Choroid plexus epithelial cell (primary cell): ENCODE results near the gene DYNC1I1.

Source experiments
- DNase-seq: peaks from one replicate; pipeline ENCODE4 v3.0.0-alpha.2; 2010; ENCODE audit warnings: low read depth
- H3K4me3 ChIP-seq: 2 replicates; pipeline ENCODE4 v1.5.1; 2011; ENCODE audit warnings: low read depth, mild to moderate bottlenecking, control low read depth, low read length, moderate library complexity
- TF ChIP-seq, protein P1 (sequence below): conservative IDR thresholded peaks from 2 replicates; pipeline ENCODE4 v1.5.1; 2011; ENCODE audit warnings: low read depth, mild to moderate bottlenecking, control low read depth, inconsistent platforms, low read length, moderate library complexity

Gene DYNC1I1

DNA sequence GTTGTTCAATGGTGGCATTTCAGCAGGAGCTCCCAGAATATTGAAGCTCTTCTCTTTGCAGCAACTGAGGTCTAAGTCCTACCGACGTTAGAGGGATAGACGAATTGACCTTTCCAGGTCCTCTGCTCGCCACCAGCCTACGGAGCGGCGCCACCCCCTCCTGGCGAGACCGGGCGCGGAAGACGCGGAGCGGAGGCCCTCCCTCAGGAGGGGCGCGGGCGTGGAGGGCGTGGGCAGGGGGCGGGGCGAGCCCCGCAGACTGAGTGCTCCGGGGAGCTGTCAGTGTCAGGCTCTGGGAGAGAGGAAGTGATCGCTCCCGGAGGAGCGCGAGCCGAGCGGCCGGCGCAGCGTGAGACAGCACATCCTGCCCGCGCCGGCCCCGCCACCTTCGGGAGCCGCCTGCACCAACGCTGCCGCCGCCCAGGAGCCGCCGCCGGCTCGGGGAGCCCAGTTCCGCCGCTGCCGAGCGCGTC, at the start of gene DYNC1I1:
Gene DYNC1I1, plus strand, starts transcription at position 257 of the 473 bp plus-strand sequence. CDS start 32,176 bp downstream, outside the sequence.
- TF ChIP-seq, protein P1, sequence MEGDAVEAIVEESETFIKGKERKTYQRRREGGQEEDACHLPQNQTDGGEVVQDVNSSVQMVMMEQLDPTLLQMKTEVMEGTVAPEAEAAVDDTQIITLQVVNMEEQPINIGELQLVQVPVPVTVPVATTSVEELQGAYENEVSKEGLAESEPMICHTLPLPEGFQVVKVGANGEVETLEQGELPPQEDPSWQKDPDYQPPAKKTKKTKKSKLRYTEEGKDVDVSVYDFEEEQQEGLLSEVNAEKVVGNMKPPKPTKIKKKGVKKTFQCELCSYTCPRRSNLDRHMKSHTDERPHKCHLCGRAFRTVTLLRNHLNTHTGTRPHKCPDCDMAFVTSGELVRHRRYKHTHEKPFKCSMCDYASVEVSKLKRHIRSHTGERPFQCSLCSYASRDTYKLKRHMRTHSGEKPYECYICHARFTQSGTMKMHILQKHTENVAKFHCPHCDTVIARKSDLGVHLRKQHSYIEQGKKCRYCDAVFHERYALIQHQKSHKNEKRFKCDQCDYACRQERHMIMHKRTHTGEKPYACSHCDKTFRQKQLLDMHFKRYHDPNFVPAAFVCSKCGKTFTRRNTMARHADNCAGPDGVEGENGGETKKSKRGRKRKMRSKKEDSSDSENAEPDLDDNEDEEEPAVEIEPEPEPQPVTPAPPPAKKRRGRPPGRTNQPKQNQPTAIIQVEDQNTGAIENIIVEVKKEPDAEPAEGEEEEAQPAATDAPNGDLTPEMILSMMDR = no peak
- peak within 1 kb of the TSS; percentile 64 for H3K4me3 ChIP-seq
- DNase-seq = peak; percentile 66

DNA sequence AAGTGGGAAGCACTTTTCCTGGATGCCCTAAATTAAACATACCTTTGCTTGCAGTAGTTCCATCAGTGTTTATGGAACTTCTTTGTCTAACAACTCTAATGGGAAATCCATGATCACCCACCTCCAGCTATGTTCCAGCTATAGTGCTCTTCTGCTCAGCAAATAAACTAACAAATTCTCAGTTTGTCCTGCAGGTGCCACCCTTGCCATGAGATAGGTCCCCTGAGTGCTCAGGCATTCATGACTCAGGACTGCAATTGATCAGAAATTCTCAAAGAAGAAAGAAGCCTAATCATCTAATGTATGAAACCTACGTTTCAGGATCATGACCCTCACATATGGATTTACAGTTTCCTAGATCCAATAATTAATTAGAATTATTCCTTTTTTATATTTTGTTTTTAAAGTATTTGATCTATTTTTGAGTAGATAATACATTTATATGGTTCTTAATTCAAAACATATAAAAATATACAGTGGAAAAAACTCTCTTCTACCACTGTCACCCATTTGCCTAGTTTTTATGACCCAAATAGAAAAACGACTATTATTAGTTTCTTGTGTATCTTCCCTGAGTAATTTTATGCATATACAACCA, 48.7 kb upstream of the DYNC1I1 start:
- DNase-seq = peak; percentile 76
- H3K4me3 ChIP-seq = no peak overlapping the region
- TF ChIP-seq, protein P1 = peak; percentile 66

DNA sequence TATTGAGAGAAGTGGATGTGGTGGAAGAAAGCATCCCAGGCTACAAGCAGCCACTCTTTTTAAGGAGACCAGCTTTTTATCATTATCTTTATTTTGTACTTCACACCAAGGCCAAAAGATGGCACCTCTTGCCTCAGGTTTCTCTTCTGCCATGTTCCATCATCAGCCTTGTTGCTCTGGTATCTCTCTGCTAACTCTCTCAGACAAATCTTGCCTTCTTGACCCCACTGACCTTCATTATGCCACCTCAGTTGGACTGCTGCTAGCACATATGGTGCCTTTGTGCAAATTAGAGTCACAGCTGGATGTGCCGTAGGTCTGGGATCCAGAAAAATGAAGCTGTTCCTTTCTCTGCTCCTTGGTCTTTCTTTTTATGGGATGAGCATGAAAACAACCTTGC, 47.1 kb upstream of the DYNC1I1 start:
- DNase-seq = peak; percentile 17
- TF ChIP-seq, protein P1 = peak; percentile 17
- no peak overlapping the region for H3K4me3 ChIP-seq

DNA sequence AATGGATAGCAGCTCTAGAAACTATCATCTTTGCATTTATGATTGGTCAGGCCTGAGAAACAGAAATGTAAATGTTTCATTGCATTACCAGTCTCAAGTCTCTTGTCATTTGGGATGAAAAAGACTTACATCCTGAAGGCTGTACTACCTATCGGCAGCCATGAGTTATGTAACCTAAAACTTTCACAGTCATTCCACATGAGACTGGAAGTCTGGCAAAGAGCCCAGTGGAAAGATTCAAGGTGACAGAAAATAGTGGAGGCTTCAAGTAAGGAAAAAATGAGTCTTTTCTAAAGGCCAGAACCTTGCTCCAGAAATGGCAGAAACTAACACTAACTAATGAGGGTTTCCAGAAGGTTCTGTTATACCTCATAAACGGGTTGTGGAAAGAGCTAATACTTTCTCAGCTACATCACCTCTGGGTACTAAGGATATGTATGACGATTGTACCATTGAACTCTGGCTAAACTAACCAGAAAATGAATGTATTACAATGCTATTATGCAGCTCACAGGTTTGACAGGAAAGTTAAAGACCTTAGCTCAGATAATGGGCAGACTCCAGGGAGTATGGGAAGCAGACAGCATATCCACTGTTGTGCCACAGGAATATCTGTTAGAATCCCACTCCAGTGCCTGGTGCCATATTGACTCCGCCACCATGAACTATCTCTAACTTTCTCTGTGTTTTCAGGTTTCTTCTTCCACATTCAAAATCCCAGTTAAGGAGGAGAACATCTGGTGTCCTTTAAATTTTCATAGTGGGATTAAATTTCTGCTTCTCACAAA, 41.7 kb upstream of the DYNC1I1 start:
- no peak for DNase-seq
- no peak overlapping the region for H3K4me3 ChIP-seq
- TF ChIP-seq, protein P1 = no peak

DNA sequence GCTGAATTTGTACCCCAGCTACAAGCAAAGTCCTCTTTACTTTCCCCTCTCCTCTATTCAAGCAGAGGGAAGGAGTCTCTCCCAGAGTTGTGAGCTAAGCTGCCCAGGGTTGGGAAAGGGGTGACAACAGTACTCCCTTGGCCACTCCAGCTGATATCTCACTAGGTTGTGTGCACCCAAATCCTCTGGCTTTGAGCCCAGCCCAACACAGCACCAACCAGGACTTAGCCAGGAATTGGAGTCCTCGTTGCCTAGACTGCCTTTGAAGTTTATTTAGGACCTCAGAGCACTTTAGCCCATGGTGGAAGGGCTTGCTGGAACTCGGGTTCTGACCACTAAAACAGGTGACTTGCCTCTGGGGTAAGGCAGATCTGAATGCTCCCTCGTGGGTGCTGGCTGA, 35.7 kb upstream of the DYNC1I1 start:
- no peak for DNase-seq
- TF ChIP-seq, protein P1 = no peak
- H3K4me3 ChIP-seq = no peak overlapping the region

DNA sequence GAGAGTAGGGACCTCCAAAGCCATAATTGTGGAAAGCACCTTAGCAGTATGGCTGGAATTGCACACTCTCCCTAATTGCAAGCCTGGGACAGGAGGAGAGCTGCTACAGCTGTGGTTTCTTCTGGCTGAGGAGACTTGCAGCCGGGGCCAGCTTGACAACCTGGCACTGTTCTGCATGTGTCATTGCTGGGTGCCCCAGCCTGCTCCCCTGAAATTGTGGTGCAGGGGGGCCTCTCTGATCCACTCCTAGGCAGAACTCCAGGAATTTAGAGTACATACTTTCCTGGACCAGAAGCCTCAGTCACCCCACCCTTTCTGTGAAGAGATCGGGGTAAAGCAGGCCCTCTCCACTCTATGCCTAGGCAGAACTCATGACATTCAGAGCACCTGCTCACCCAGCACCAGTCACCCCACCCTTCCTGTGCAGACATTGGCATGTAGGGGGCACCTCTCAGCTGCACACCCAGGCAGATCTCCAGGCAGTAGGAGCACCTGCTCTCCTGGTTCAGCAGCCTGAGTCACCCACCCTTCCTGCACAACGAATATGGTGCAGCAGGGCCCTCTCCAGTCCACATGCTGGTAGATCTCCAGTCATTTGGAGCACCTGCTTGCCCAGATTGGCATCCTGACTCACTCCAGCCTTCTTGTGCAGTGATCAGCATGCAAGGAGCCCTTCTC, 34.4 kb upstream of the DYNC1I1 start:
- H3K4me3 ChIP-seq = no peak overlapping the region
- TF ChIP-seq, protein P1 = no peak
- DNase-seq = no peak
